Measurements from ENCODE around the gene RFX3.

DNA sequence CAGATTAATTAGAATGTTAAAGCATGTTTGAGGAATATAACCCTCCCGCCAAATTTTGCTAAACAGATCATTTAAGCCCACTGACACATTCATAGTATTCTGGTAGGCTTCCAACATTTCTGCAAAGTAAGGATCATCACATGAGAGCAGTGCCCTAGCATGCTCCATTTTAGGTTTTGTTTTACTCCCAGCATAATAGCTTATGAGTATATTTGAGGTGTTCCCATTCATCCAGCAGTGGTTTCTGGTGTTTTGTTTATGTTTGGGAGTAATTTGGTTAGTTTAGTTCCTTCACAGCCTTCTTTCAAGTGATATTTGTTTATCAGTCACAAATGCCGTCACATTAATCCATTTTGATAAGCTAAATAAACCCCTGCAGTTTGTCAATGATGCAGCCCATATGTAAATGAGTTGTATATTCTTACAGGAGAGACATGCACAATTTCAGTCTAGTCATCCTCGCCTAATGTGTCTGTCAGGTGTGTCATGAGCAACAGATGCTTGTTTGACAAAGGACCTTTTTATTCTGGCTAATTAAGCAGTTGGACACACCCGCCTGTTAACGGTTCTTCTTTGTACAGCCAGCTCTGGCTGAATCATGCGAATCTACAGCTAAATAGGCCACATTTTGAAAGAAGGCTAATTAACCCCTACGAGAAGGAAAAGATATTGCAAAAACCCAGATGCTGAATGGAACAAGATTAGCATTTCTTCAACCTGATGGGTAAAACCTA, 124.4 kb downstream of the RFX3 start:
- TF ChIP-seq RAD21 (IDR thresholded peaks at IDR 0.05; ENCODE audit: low read depth) = no peak
- TF ChIP-seq, protein P1, sequence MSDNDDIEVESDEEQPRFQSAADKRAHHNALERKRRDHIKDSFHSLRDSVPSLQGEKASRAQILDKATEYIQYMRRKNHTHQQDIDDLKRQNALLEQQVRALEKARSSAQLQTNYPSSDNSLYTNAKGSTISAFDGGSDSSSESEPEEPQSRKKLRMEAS (IDR thresholded peaks at IDR 0.05) = no peak
- TF ChIP-seq CREB1 (IDR thresholded peaks at IDR 0.05; ENCODE audit: low read depth) = no peak
- TF ChIP-seq, protein P2, sequence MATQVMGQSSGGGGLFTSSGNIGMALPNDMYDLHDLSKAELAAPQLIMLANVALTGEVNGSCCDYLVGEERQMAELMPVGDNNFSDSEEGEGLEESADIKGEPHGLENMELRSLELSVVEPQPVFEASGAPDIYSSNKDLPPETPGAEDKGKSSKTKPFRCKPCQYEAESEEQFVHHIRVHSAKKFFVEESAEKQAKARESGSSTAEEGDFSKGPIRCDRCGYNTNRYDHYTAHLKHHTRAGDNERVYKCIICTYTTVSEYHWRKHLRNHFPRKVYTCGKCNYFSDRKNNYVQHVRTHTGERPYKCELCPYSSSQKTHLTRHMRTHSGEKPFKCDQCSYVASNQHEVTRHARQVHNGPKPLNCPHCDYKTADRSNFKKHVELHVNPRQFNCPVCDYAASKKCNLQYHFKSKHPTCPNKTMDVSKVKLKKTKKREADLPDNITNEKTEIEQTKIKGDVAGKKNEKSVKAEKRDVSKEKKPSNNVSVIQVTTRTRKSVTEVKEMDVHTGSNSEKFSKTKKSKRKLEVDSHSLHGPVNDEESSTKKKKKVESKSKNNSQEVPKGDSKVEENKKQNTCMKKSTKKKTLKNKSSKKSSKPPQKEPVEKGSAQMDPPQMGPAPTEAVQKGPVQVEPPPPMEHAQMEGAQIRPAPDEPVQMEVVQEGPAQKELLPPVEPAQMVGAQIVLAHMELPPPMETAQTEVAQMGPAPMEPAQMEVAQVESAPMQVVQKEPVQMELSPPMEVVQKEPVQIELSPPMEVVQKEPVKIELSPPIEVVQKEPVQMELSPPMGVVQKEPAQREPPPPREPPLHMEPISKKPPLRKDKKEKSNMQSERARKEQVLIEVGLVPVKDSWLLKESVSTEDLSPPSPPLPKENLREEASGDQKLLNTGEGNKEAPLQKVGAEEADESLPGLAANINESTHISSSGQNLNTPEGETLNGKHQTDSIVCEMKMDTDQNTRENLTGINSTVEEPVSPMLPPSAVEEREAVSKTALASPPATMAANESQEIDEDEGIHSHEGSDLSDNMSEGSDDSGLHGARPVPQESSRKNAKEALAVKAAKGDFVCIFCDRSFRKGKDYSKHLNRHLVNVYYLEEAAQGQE (IDR thresholded peaks at IDR 0.05; ENCODE audit: low read depth) = no peak
- no peak for TF ChIP-seq TEAD4 (IDR thresholded peaks at IDR 0.05)
- no peak for TF ChIP-seq TAF1 (IDR thresholded peaks at IDR 0.05; ENCODE audit: low read depth)
- no peak for TF ChIP-seq EP300 (IDR thresholded peaks at IDR 0.05; ENCODE audit: borderline replicate concordance)
- no peak for TF ChIP-seq FOXM1 (IDR thresholded peaks at IDR 0.05; ENCODE audit: borderline replicate concordance, low read depth)
- TF ChIP-seq EGR1 (IDR thresholded peaks at IDR 0.05) = no peak
- TF ChIP-seq NFIC (IDR thresholded peaks at IDR 0.05) = no peak
- TF ChIP-seq CEBPB (IDR thresholded peaks at IDR 0.05) = no peak

Data from Ishikawa (cell line).